ENCODE measurements around the gene DLEU7.

- no peak for TF ChIP-seq CTCF (IDR thresholded peaks at IDR 0.05 in 4 of 5, conservative IDR thresholded peaks at IDR 0.05 in 1 of 5)
- TF ChIP-seq POLR2A (IDR thresholded peaks at IDR 0.05): no peak
These were observed 7.0 kb upstream of the DLEU7 start for GRCh38 chr13:50850445-50850844.
